HEK293T (cell line): Measurements from ENCODE around the gene WDPCP.

Experiments used
- CTCF ChIA-PET: fragments of 350-600 bp; formaldehyde crosslinking; extraction: SDS; loops from one replicate; lab custom pipeline; 2021; ENCODE audit warnings: antibody characterized with exemption, inconsistent platforms; lab: Yijun Ruan, JAX
- POLR2A ChIA-PET: fragments of 350-600 bp; formaldehyde crosslinking; extraction: SDS; loops from one replicate; lab custom pipeline; 2020; ENCODE audit warnings: antibody characterized with exemption, inconsistent platforms; lab: Yijun Ruan, JAX
- DNase-seq: peaks from one replicate; pipeline ENCODE4 v3.0.0; 2012; ENCODE audit warnings: mixed read lengths; ENCODE audit errors: extremely low spot score
- ARNT ChIP-seq: fragments of 450-650 bp; IDR thresholded peaks from 2 replicates; pipeline ENCODE4 v1.6.1; 2017; ENCODE audit warnings: mild to moderate bottlenecking
- BHLHE40 ChIP-seq: fragments of 450-650 bp; IDR thresholded peaks from 2 replicates; pipeline ENCODE4 v1.6.1; 2016; ENCODE audit warnings: mild to moderate bottlenecking, moderate library complexity, borderline replicate concordance
- CTBP1 ChIP-seq: fragments of 450-650 bp; IDR thresholded peaks from 2 replicates; pipeline ENCODE4 v1.6.1; 2016; ENCODE audit warnings: borderline replicate concordance
- ELF4 ChIP-seq: fragments of 450-650 bp; IDR thresholded peaks from 2 replicates; pipeline ENCODE4 v1.6.1; 2017; ENCODE audit warnings: antibody characterized with exemption
- FOXA1 ChIP-seq: fragments of 450-650 bp; IDR thresholded peaks from 2 replicates; pipeline ENCODE4 v1.6.1; 2016; ENCODE audit warnings: mild to moderate bottlenecking
- FOXK2 ChIP-seq: fragments of 450-650 bp; IDR thresholded peaks from 2 replicates; pipeline ENCODE4 v1.6.1; 2016; ENCODE audit warnings: mild to moderate bottlenecking
- FOXM1 ChIP-seq: fragments of 450-650 bp; IDR thresholded peaks from 2 replicates; pipeline ENCODE4 v1.6.1; 2017; ENCODE audit warnings: mild to moderate bottlenecking, borderline replicate concordance
- HDGF ChIP-seq: fragments of 450-650 bp; IDR thresholded peaks from 2 replicates; pipeline ENCODE4 v1.6.1; 2017; ENCODE audit warnings: antibody characterized with exemption, borderline replicate concordance
- L3MBTL2 ChIP-seq: fragments of 450-650 bp; conservative IDR thresholded peaks from 2 replicates; pipeline ENCODE4 v1.6.1; 2016; ENCODE audit warnings: mild to moderate bottlenecking
- LEF1 ChIP-seq: fragments of 450-650 bp; IDR thresholded peaks from 2 replicates; pipeline ENCODE4 v1.6.1; 2017; ENCODE audit warnings: mild to moderate bottlenecking, borderline replicate concordance
- NFRKB ChIP-seq: fragments of 450-650 bp; IDR thresholded peaks from 2 replicates; pipeline ENCODE4 v1.6.1; 2016; ENCODE audit warnings: mild to moderate bottlenecking, moderate library complexity
- PKNOX1 ChIP-seq: fragments of 450-650 bp; IDR thresholded peaks from 2 replicates; pipeline ENCODE4 v1.6.1; 2016
- SP1 ChIP-seq: fragments of 450-650 bp; IDR thresholded peaks from 2 replicates; pipeline ENCODE4 v1.6.1; 2017
- SUZ12 ChIP-seq: fragments of 450-650 bp; IDR thresholded peaks from 2 replicates; pipeline ENCODE4 v1.6.1; 2016; ENCODE audit warnings: mild to moderate bottlenecking
- TARDBP ChIP-seq: fragments of 450-650 bp; IDR thresholded peaks from 2 replicates; pipeline ENCODE4 v1.6.1; 2016
- ZNF384 ChIP-seq: fragments of 450-650 bp; IDR thresholded peaks from 2 replicates; pipeline ENCODE4 v1.6.1; 2016

WDPCP gene

GRCh38 chr2:63435070-63435469, 153.2 kb downstream of the WDPCP start:
- DNase-seq: no peak
- no peak for TF ChIP-seq BHLHE40
- no peak for TF ChIP-seq SP1
- no peak for TF ChIP-seq FOXA1
- TF ChIP-seq TARDBP: no peak
- TF ChIP-seq HDGF: no peak
- TF ChIP-seq PKNOX1: no peak
- CTCF ChIA-PET: no interaction called here
- POLR2A ChIA-PET: no interaction called here

GRCh38 chr2:63434024-63435001, 154.0 kb downstream of the WDPCP start:
- DNase-seq: no peak
- no peak for TF ChIP-seq SP1
- no peak for TF ChIP-seq ZNF384
- TF ChIP-seq L3MBTL2: no peak
- TF ChIP-seq NFRKB: no peak
- TF ChIP-seq FOXM1: no peak
- POLR2A ChIA-PET: no interaction called here
- CTCF ChIA-PET: interaction anchor here (0.6 kb wide), 1 partner anchor 427 kb away, joined by 3 read pairs; no protein-coding TSS in a partner anchor

- no peak for DNase-seq
- POLR2A ChIA-PET: no interaction called here
- no peak for TF ChIP-seq FOXM1
- TF ChIP-seq ARNT: no peak
- no peak for TF ChIP-seq FOXK2
- TF ChIP-seq ELF4: no peak
- no peak for TF ChIP-seq BHLHE40
- TF ChIP-seq FOXA1: no peak
- no peak for TF ChIP-seq HDGF
- no peak for TF ChIP-seq CTBP1
- no peak for TF ChIP-seq ZNF384
- TF ChIP-seq LEF1: no peak
- TF ChIP-seq NFRKB: no peak
- no peak for TF ChIP-seq SP1
- no peak for TF ChIP-seq L3MBTL2
- no peak for TF ChIP-seq TARDBP
- TF ChIP-seq PKNOX1: no peak
- TF ChIP-seq SUZ12: no peak
- CTCF ChIA-PET: no interaction called here
These were observed 155.9 kb downstream of the WDPCP start for GRCh38 chr2:63432373-63432772.

- DNase-seq: no peak
- ChIA-PET POLR2A (no interaction called here), CTCF (no interaction called here)
- TF ChIP-seq PKNOX1 (no peak), HDGF (no peak), ARNT (no peak), ELF4 (no peak), ZNF384 (no peak), FOXM1 (no peak)
These were observed 162.7 kb downstream of the WDPCP start for GRCh38 chr2:63425606-63426005.

GRCh38 chr2:63425079-63425416, 163.2 kb downstream of the WDPCP start:
- POLR2A ChIA-PET: no interaction called here
- DNase-seq: no peak
- CTCF ChIA-PET: interaction anchor here (0.6 to 1.4 kb wide), 3 partner anchors 9 to 238 kb away, joined by 3 to 5 read pairs (median 4); no protein-coding TSS in a partner anchor
- TF ChIP-seq PKNOX1 (no peak), HDGF (no peak), ARNT (no peak), ELF4 (no peak), FOXA1 (no peak), SUZ12 (no peak), FOXK2 (no peak), BHLHE40 (no peak), L3MBTL2 (no peak), CTBP1 (no peak), LEF1 (no peak)
